HG03439 (cell line): ENCODE measurements around the gene HSPA9.
"Not testable (repeated sequence)": the region's sequence is repeated elsewhere in the genome, so short reads cannot be mapped to it uniquely, and the experiment has no call there.

Experiments used
- ATAC-seq: cut with Tn5 transposase; IDR thresholded peaks from one replicate; pipeline ENCODE4 v1.9.1; 2021; ENCODE audit warnings: mild to moderate bottlenecking, moderate library complexity; ENCODE audit not compliant: unreplicated experiment

The HSPA9 gene

GRCh38 chr5:138536215-138536614, 39.0 kb downstream of the HSPA9 start:
- ATAC-seq = no peak

GRCh38 chr5:138533973-138534941, 40.9 kb downstream of the HSPA9 start:
- ATAC-seq = no peak

GRCh38 chr5:138529812-138530211, 45.4 kb downstream of the HSPA9 start:
- ATAC-seq = no peak

- ATAC-seq = no peak
These were observed 46.3 kb downstream of the HSPA9 start for GRCh38 chr5:138528744-138529469.

GRCh38 chr5:138528208-138528607, 47.0 kb downstream of the HSPA9 start:
- ATAC-seq = no peak

GRCh38 chr5:138527170-138527569, 48.0 kb downstream of the HSPA9 start:
- ATAC-seq = no peak

GRCh38 chr5:138523406-138523805, 51.8 kb downstream of the HSPA9 start:
- ATAC-seq = no peak

- ATAC-seq = no peak
These were observed 54.2 kb downstream of the HSPA9 start for GRCh38 chr5:138520971-138521370.

- no peak for ATAC-seq
These were observed 57.8 kb downstream of the HSPA9 start for GRCh38 chr5:138517437-138517836.

GRCh38 chr5:138515556-138516245, 59.5 kb downstream of the HSPA9 start:
- no peak for ATAC-seq

GRCh38 chr5:138514021-138514420, 61.2 kb downstream of the HSPA9 start:
- no peak for ATAC-seq

- no peak for ATAC-seq
These were observed 66.2 kb downstream of the HSPA9 start for GRCh38 chr5:138508958-138509357.

GRCh38 chr5:138507485-138507884, 67.7 kb downstream of the HSPA9 start:
- not testable (repeated sequence) for ATAC-seq

- ATAC-seq = no peak
These were observed 68.6 kb downstream of the HSPA9 start for GRCh38 chr5:138506370-138507306.

GRCh38 chr5:138504799-138505198, 70.4 kb downstream of the HSPA9 start:
- ATAC-seq = no peak
